K562 (cell line): ENCODE results near the gene R3HDM2. TPM values are rescaled to one million over a fixed set of nuclear protein-coding genes. Genes with fewer than 3 reads are reported as not detected.

Experiments
- ATAC-seq: fragments of 200-7000 bp; cut with Tn5 transposase; 3 replicates; pipeline ENCODE4 v1.9.1; 2020; ENCODE audit warnings: moderate library complexity
- BruUV-seq: library from RNA; stranded (reverse); fragments of 400-500 nt; replicated peaks from 2 replicates; lab custom pipeline; 2021; lab: Mats Ljungman, UMichigan
- CTCF ChIA-PET: fragments of 300-600 bp; formaldehyde crosslinking; extraction: SDS; loops from one replicate; lab custom pipeline; 2021; ENCODE audit warnings: low intra/inter-chr PET ratio; lab: Yijun Ruan, JAX
- POLR2A ChIA-PET: fragments of 300-600, 350-650 bp; sonication (Branson Sonifier 250); formaldehyde crosslinking; extraction: SDS; loops from one replicate; lab custom pipeline; 2021; ENCODE audit warnings: antibody characterized with exemption, inconsistent platforms; lab: Yijun Ruan, JAX
- DNase-seq, 4 experiments: peaks; one replicate each; pipeline versions ENCODE4 v3.0.0 to v3.0.0-alpha.2; 2011 to 2018; ENCODE audit warnings: low spot score in 3 of 4, mixed read lengths in 3 of 4; ENCODE audit errors: extremely low read depth in 1 of 4
- FAIRE-seq: peaks from 2 replicates; lab custom pipeline; 2011; peaks lifted over from hg19 to GRCh38; lab: Jason Lieb, UNC
- H2AFZ ChIP-seq: 2 replicates; pipeline ENCODE4 v1.6.0; 2011; ENCODE audit warnings: low read depth, low read length, control low read depth, inconsistent platforms
- H3K27ac ChIP-seq: fragments of 200-600 bp; 3 replicates; pipeline ENCODE4 v1.8.0; 2011; ENCODE audit warnings: low read depth, mild to moderate bottlenecking, control low read depth, inconsistent platforms, low read length, moderate library complexity, mixed read lengths; ENCODE audit errors: extremely low read depth
- H3K27me3 ChIP-seq, 2 experiments: fragments of 300-600 bp in 1 of 2; 2 replicates in 1 of 2; 3 replicates in 1 of 2; pipeline versions ENCODE4 v1.6.0 to v1.8.0; 2011; ENCODE audit warnings: inconsistent platforms in 2 of 2, low read length in 2 of 2, mild to moderate bottlenecking in 1 of 2, mixed read lengths in 1 of 2, moderate library complexity in 1 of 2; ENCODE audit not compliant: control insufficient read depth in 2 of 2, insufficient read depth in 2 of 2
- H3K36me3 ChIP-seq: fragments of 300-600 bp; 3 replicates; pipeline ENCODE4 v1.8.0; 2011; ENCODE audit warnings: mild to moderate bottlenecking, low read length, inconsistent platforms; ENCODE audit not compliant: control insufficient read depth, insufficient read depth
- H3K4me1 ChIP-seq, 2 experiments: fragments of 200-600 bp in 1 of 2; replicated peaks in 1 of 2; 2 replicates in 1 of 2; 3 replicates in 1 of 2; pipeline versions ENCODE4 v1.5.1 to v1.8.0; 2011; ENCODE audit warnings: inconsistent platforms in 2 of 2, low read length in 2 of 2, mild to moderate bottlenecking in 1 of 2, mixed read lengths in 1 of 2, moderate library complexity in 1 of 2; ENCODE audit not compliant: control insufficient read depth in 2 of 2, insufficient read depth in 2 of 2
- H3K4me2 ChIP-seq: 2 replicates; pipeline ENCODE4 v1.6.1; 2011; ENCODE audit warnings: low read length, control low read depth, inconsistent platforms, mixed read lengths; ENCODE audit not compliant: insufficient read depth
- H3K4me3 ChIP-seq: fragments of 200-600 bp; sonication (generic), shearing (Covaris generic); 2 replicates; pipeline ENCODE4 v1.5.1; 2016; ENCODE audit warnings: control low read depth, inconsistent platforms
- H3K79me2 ChIP-seq: fragments of 200-600 bp; 3 replicates; pipeline ENCODE4 v1.8.0; 2011; ENCODE audit warnings: low read length, inconsistent platforms; ENCODE audit not compliant: control insufficient read depth, insufficient read depth
- H3K9ac ChIP-seq, 2 experiments: 2 replicates each; pipeline versions ENCODE4 v1.6.0 to v1.6.1; 2011; ENCODE audit warnings: low read depth in 2 of 2, low read length in 2 of 2, control low read depth in 1 of 2, inconsistent platforms in 1 of 2, mild to moderate bottlenecking in 1 of 2, mixed read lengths in 1 of 2; ENCODE audit not compliant: insufficient read depth in 1 of 2
- H3K9me1 ChIP-seq: one replicate; pipeline ENCODE4 v1.6.0; 2011; ENCODE audit warnings: inconsistent platforms, mild to moderate bottlenecking, low read length, moderate library complexity; ENCODE audit not compliant: control insufficient read depth, insufficient read depth
- H3K9me3 ChIP-seq: replicated peaks from 2 replicates; pipeline ENCODE4 v1.5.1; 2011; ENCODE audit warnings: low read depth, low read length, inconsistent platforms; ENCODE audit not compliant: control insufficient read depth, insufficient read depth
- H4K20me1 ChIP-seq: replicated peaks from 2 replicates; pipeline ENCODE4 v1.6.1; 2011; ENCODE audit warnings: low read length, inconsistent platforms, mixed read lengths; ENCODE audit not compliant: control insufficient read depth, insufficient read depth
- ARNT ChIP-seq, 2 experiments: fragments of 450-650 bp; IDR thresholded peaks; 2 replicates each; pipeline ENCODE4 v1.6.1; 2016; ENCODE audit warnings: mild to moderate bottlenecking in 1 of 2
- ATF7 ChIP-seq: fragments of 450-650 bp; IDR thresholded peaks from 2 replicates; pipeline ENCODE4 v1.7.1; 2014; ENCODE audit warnings: mild to moderate bottlenecking, moderate library complexity
- CBX1 ChIP-seq: sonication (generic); IDR thresholded peaks from 2 replicates; pipeline ENCODE4 v1.6.1; 2016; ENCODE audit warnings: antibody characterized with exemption, low read depth, mild to moderate bottlenecking
- HBP1 ChIP-seq: fragments of 450-650 bp; formaldehyde crosslinking; IDR thresholded peaks from 2 replicates; pipeline ENCODE4 v1.4.0; 2022; ENCODE audit warnings: missing genetic modification characterization
- HDAC6 ChIP-seq: IDR thresholded peaks from 2 replicates; pipeline ENCODE4 v1.6.1; 2012; ENCODE audit warnings: low read depth, mild to moderate bottlenecking, control low read depth, inconsistent platforms, low read length, moderate library complexity
- HDAC8 ChIP-seq: fragments of 450-650 bp; IDR thresholded peaks from 2 replicates; pipeline ENCODE4 v1.6.1; 2016; ENCODE audit warnings: mild to moderate bottlenecking, missing genetic modification characterization, moderate library complexity, missing compliant biosample characterization
- HEY1 ChIP-seq: fragments of 250-450 bp; sonication (Bioruptor Pico); IDR thresholded peaks from 2 replicates; pipeline ENCODE4 v1.5.0; 2020; ENCODE audit warnings: mild to moderate bottlenecking, moderate library complexity, borderline replicate concordance
- HMG20B ChIP-seq: fragments of 250-450 bp; sonication (Bioruptor Pico); IDR thresholded peaks from 2 replicates; pipeline ENCODE4 v1.5.0; 2021; ENCODE audit warnings: mild to moderate bottlenecking
- HNRNPL ChIP-seq: fragments of 200-400 bp; formaldehyde crosslinking; IDR thresholded peaks from 2 replicates; pipeline ENCODE4 v1.6.1; 2017; ENCODE audit warnings: low read depth, mild to moderate bottlenecking, low read length
- HNRNPLL ChIP-seq: fragments of 200-400 bp; formaldehyde crosslinking; IDR thresholded peaks from 2 replicates; pipeline ENCODE4 v1.6.1; 2017; ENCODE audit warnings: low read length, low read depth, mild to moderate bottlenecking; ENCODE audit not compliant: poor library complexity, severe bottlenecking
- MCM2 ChIP-seq: fragments of 450-650 bp; IDR thresholded peaks from 2 replicates; pipeline ENCODE4 v1.6.1; 2017; ENCODE audit warnings: low read depth, mild to moderate bottlenecking
- PHB ChIP-seq: fragments of 250-450 bp; sonication (Bioruptor Pico); IDR thresholded peaks from 2 replicates; pipeline ENCODE4 v1.5.0; 2021
- PRMT5 ChIP-seq: sonication (generic); formaldehyde crosslinking; IDR thresholded peaks from 2 replicates; pipeline ENCODE4 v1.5.0; 2020; ENCODE audit warnings: missing genetic modification reagents
- SMARCA4 ChIP-seq: fragments of 450-650 bp; IDR thresholded peaks from 2 replicates; pipeline ENCODE4 v1.6.1; 2016
- THRA ChIP-seq: fragments of 450-650 bp; IDR thresholded peaks from 2 replicates; pipeline ENCODE4 v1.6.1; 2017; ENCODE audit warnings: mild to moderate bottlenecking, moderate library complexity
- U2AF1 ChIP-seq: fragments of 200-400 bp; formaldehyde crosslinking; optimal IDR thresholded peaks from 2 replicates; pipeline ENCODE3; 2017; ENCODE audit warnings: mild to moderate bottlenecking, low read depth, low read length, moderate library complexity
- ZNF12 ChIP-seq: sonication (generic); formaldehyde crosslinking; IDR thresholded peaks from 2 replicates; pipeline ENCODE4 v1.4.0; 2020; ENCODE audit warnings: mild to moderate bottlenecking, missing genetic modification reagents
- ZNF224 ChIP-seq: sonication (generic); formaldehyde crosslinking; IDR thresholded peaks from 2 replicates; pipeline ENCODE4 v1.8.0; 2022; ENCODE audit warnings: mild to moderate bottlenecking, missing genetic modification reagents
- ZNF436 ChIP-seq: fragments of 250-450, 450-650 bp; sonication (Bioruptor Pico); formaldehyde crosslinking; IDR thresholded peaks from 2 replicates; pipeline ENCODE4 v1.7.0; 2020; ENCODE audit warnings: mild to moderate bottlenecking
- WGBS: fragments of 100-300 bp; shearing (Covaris generic); methylation state at CpG from one replicate; pipeline ENCODE4 v1.1.6; 2016; ENCODE audit warnings: low coverage, mixed read lengths; ENCODE audit not compliant: insufficient coverage; ENCODE audit errors: missing lambda C conversion rate; 5-methylcytosine and 5-hydroxymethylcytosine counted together
- in situ Hi-C: fragments of 300-500 bp; cut with MboI; formaldehyde crosslinking; loops from 4 replicates; pipeline ENCODE4 v1.15.0; 2018; ENCODE audit warnings: inconsistent platforms, mixed read lengths
- intact Hi-C: fragments of 100-400 bp; cut with micrococcal nuclease; formaldehyde crosslinking; loops from 2 replicates; pipeline ENCODE4 v1.14.2; 2022
- polyA plus RNA-seq, 8 experiments: library from polyadenylated mRNA; depleted of rRNA in 4 of 8; stranded (reverse) in 5 of 8; unstranded in 3 of 8; fragments of >200 nt; fragmentation: Nextera tagmentation in 2 of 8; fragmentation: Illumina TruSeq in 1 of 8; extraction: Ambion mirVana in 2 of 8; extraction: Trizol in 1 of 8; gene quantifications; 2 replicates each; pipeline versions ENCODE4 v1.2.1 to v1.2.3, GENCODE V29; 2011 to 2014; ENCODE audit warnings: inconsistent platforms in 1 of 8, missing spikeins in 1 of 8
- total RNA-seq, 7 experiments: library from RNA; depleted of rRNA in 6 of 7; stranded (reverse); fragments of >200 nt in 6 of 7; fragmentation: Illumina TruSeq in 2 of 7; extraction: Trizol in 2 of 7; gene quantifications; 2 replicates each; pipeline versions ENCODE4 v1.2.1 to v1.2.3, GENCODE V29; 2011 to 2021; ENCODE audit warnings: low replicate concordance in 1 of 7

R3HDM2 gene
- total and polyA plus RNA-seq, 9 of the 15 experiments (the other 6 are each of a cell fraction or from before 2014, with no cell fraction given) = 3.3 to 18.8 (median 9.0) TPM

GRCh38 chr12:57460468-57460784, 29.6 kb upstream of the R3HDM2 start (continued):
- TF ChIP-seq HBP1 (CRISPR knock-in tag) = no peak

GRCh38 chr12:57459750-57460467, 29.1 kb upstream of the R3HDM2 start, which contains the start of gene GLI1:
TSS of gene GLI1 (plus strand) at chr12:57459785. CDS start at chr12:57463692, 3,907 bp downstream.
- WGBS = 0% methylated on average over 3 of the region's 36 CpGs
- Histone ChIP-seq H3K79me2 (peaks cover 20% of the 10 kb centered on the region; the same call in 2 of the 3 replicates), H3K9me3 (no peaks in the 10 kb centered on the region), H3K27me3 (0 out of 5 replicates have a peak, but pooled peaks cover 0 to 6% of the 10 kb centered on the region in 2 experiments), H3K9me1 (no peaks in the 10 kb centered on the region), H2AFZ (peak within 1 kb of the TSS; percentile 97), H4K20me1 (no peaks in the 10 kb centered on the region), H3K4me2 (peak within 1 kb of the TSS; percentile 91), H3K9ac (peak within 1 kb of the TSS; percentile 71 to 89), H3K27ac (peak within 1 kb of the TSS; percentile 71), H3K4me1 (peaks cover 36 to 58% of the 10 kb centered on the region in 2 experiments), H3K4me3 (peak within 1 kb of the TSS; percentile 62), H3K36me3 (no peaks in the 10 kb centered on the region)
- intact Hi-C loops = loop anchor here (2.0 to 5.0 kb wide), 3 partner anchors 27 to 232 kb away; partner anchors contain the start of genes DDIT3 and OS9
- BruUV-seq = no TSS peak
- DNase-seq = peak in 3 of 4 experiments; percentile 68 to 77 (median 69)
- no peak for ATAC-seq
- in situ Hi-C loops = no loop called here
- FAIRE-seq = no peak
- ChIA-PET POLR2A (interaction anchor here (0.7 to 2.3 kb wide), 7 partner anchors 10 to 230 kb away, joined by 3 to 13 read pairs (median 3); partner anchors contain the start of gene SHMT2), CTCF (interaction anchor here (0.6 to 1.9 kb wide), 2 partner anchors 444 to 446 kb away, joined by 7 to 8 read pairs; no protein-coding TSS in a partner anchor)
- TF ChIP-seq ZNF436 = no peak
- no peak for TF ChIP-seq ZNF12 (CRISPR knock-in tag)
- TF ChIP-seq HDAC8 (tag) = no peak
- TF ChIP-seq PHB (CRISPR knock-in tag) = no peak
- no peak for TF ChIP-seq PRMT5 (CRISPR knock-in tag)
- TF ChIP-seq CBX1 = no peak
- TF ChIP-seq HNRNPLL = no peak
- no peak for TF ChIP-seq MCM2
- TF ChIP-seq HEY1 (CRISPR knock-in tag) = no peak
- TF ChIP-seq U2AF1 = no peak
- TF ChIP-seq ATF7 = no peak
- no peak for TF ChIP-seq HMG20B (CRISPR knock-in tag)
- no peak for TF ChIP-seq HNRNPL
- no peak for TF ChIP-seq SMARCA4
- TF ChIP-seq THRA = no peak
- TF ChIP-seq ARNT (IDR thresholded peaks at IDR 0.05) = peak in 1 of 2 experiments; percentile 5; a peak in 1 of 4 replicates
- no peak for TF ChIP-seq HDAC6
- TF ChIP-seq ZNF224 = no peak
